Effector CD8-positive, alpha-beta T cell (primary cell): Measurements from ENCODE around the gene BDP1.
"Not testable (repeated sequence)": the region's sequence is repeated elsewhere in the genome, so short reads cannot be mapped to it uniquely, and the experiment has no call there.

ENCODE experiments used
- DNase-seq: peaks from one replicate; lab custom pipeline; 2025; lab: John Stamatoyannopoulos, UW

BDP1 gene

GRCh38 chr5:71471193-71471592, 15.7 kb downstream of the BDP1 start:
- DNase-seq, result no peak

- DNase-seq, result no peak
Measured at GRCh38 chr5:71475788-71476384, 20.4 kb downstream of the BDP1 start.

- no peak for DNase-seq
Measured at GRCh38 chr5:71481441-71481840, 26.0 kb downstream of the BDP1 start.

- no peak for DNase-seq
Measured at GRCh38 chr5:71482132-71482531, 26.7 kb downstream of the BDP1 start.

- no peak for DNase-seq
Measured at GRCh38 chr5:71483355-71483754, 27.9 kb downstream of the BDP1 start.

GRCh38 chr5:71492817-71493615, 37.6 kb downstream of the BDP1 start:
- DNase-seq, result no peak

- DNase-seq, result not testable (repeated sequence)
Measured at GRCh38 chr5:71494202-71494601, 38.8 kb downstream of the BDP1 start.

GRCh38 chr5:71498756-71499155, 43.3 kb downstream of the BDP1 start:
- not testable (repeated sequence) for DNase-seq

GRCh38 chr5:71503536-71503935, 48.1 kb downstream of the BDP1 start:
- no peak for DNase-seq

- no peak for DNase-seq
Measured at GRCh38 chr5:71522151-71522550, 66.7 kb downstream of the BDP1 start.

GRCh38 chr5:71525611-71526010, 70.2 kb downstream of the BDP1 start:
- DNase-seq, result not testable (repeated sequence)

- no peak for DNase-seq
Measured at GRCh38 chr5:71528206-71528605, 72.8 kb downstream of the BDP1 start.

GRCh38 chr5:71529682-71530081, 74.2 kb downstream of the BDP1 start:
- no peak for DNase-seq

GRCh38 chr5:71533142-71533541, 77.7 kb downstream of the BDP1 start:
- no peak for DNase-seq

GRCh38 chr5:71533615-71534014, 78.2 kb downstream of the BDP1 start:
- DNase-seq, result no peak

GRCh38 chr5:71537687-71538086, 82.2 kb downstream of the BDP1 start:
- no peak for DNase-seq

GRCh38 chr5:71550885-71551284, 95.4 kb downstream of the BDP1 start:
- not testable (repeated sequence) for DNase-seq

GRCh38 chr5:71551582-71551981, 96.1 kb downstream of the BDP1 start:
- not testable (repeated sequence) for DNase-seq

GRCh38 chr5:71552026-71552749, 96.7 kb downstream of the BDP1 start:
- DNase-seq, result not testable (repeated sequence)

GRCh38 chr5:71563161-71563560, 107.7 kb downstream of the BDP1 start:
- DNase-seq, result no peak

GRCh38 chr5:71564895-71565294, 109.4 kb downstream of the BDP1 start:
- DNase-seq, result no peak

- no peak for DNase-seq
Measured at GRCh38 chr5:71569748-71570509, 114.5 kb downstream of the BDP1 start.
